ENCODE measurements around the gene SKI. TPM values are rescaled to one million over a fixed set of nuclear protein-coding genes. Genes with fewer than 3 reads are reported as not detected.

Gene SKI
- total RNA-seq, 1 donor from 2014 or later = 38.5 TPM

DNA sequence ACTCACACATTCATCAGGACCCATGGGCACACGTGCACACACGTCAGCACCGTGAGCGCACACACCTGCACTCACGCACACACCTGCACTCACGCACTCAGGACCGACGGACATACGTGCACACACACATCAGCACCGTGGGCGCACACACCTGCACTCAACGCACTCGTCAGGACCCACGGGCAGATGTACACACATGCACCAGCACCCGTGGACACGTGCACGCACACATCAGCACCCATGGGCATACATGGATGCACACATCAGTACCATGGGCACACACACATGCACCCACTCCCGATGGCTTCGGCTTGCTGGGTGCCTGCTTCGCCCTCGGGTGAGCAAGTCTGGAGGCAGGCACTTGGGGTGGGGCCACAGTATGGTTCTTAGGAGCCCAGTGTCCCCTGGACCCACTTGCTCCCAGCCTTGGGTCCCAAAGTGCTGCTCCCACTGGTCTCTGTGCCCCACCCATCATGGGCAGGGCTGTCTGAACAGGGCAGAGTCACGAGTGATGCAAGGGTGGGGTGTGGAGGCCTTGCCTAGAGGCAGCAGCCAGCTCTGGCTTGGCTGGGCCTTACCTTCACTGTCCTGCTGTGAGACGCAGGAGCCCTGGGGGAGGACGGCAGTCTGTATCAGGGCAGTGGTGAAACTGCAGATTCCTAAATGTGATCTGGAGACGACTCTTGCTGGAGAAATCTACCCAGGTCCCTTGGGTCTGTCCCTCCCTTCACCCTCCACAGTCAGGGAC, 49.8 kb downstream of the SKI start:
- DNase-seq (ENCODE audit: missing footprints) (peak; percentile 62), ATAC-seq (peak; percentile 38)
- intact Hi-C loops (cut with DNase I) = no loop called here

GRCh38 chr1:2278591-2279209, 50.6 kb downstream of the SKI start:
- DNase-seq (ENCODE audit: missing footprints) (no peak), ATAC-seq (no peak)
- intact Hi-C loops (cut with DNase I) = no loop called here

DNA sequence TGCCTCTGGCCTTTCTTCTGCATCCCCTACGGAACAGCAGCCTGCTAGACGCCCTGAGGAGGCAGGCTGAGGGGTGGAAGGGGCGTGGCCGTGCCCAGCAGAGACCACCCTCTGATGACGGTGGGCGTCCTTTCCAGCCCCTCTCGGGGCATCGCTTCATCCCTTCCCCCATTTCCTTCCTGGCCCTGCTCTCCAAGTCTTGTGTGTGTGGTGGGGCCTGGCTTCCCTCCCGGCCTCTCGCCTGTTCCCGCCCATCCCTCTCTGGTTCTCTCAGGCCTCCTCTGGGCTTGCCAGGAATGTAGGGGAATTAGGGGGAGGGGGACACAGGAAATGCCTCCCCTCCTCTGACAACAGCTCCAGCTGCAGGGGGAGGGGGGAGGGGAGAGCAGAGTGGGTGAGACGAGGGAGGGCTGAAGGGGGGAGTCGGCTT, 51.1 kb downstream of the SKI start:
- intact Hi-C loops (cut with DNase I) = no loop called here
- DNase-seq (ENCODE audit: missing footprints) (peak; percentile 80), ATAC-seq (peak; percentile 54)

GRCh38 chr1:2279817-2280216, 51.7 kb downstream of the SKI start:
- DNase-seq (ENCODE audit: missing footprints) (peak; percentile 61), ATAC-seq (no peak)
- intact Hi-C loops (cut with DNase I) = no loop called here

DNA sequence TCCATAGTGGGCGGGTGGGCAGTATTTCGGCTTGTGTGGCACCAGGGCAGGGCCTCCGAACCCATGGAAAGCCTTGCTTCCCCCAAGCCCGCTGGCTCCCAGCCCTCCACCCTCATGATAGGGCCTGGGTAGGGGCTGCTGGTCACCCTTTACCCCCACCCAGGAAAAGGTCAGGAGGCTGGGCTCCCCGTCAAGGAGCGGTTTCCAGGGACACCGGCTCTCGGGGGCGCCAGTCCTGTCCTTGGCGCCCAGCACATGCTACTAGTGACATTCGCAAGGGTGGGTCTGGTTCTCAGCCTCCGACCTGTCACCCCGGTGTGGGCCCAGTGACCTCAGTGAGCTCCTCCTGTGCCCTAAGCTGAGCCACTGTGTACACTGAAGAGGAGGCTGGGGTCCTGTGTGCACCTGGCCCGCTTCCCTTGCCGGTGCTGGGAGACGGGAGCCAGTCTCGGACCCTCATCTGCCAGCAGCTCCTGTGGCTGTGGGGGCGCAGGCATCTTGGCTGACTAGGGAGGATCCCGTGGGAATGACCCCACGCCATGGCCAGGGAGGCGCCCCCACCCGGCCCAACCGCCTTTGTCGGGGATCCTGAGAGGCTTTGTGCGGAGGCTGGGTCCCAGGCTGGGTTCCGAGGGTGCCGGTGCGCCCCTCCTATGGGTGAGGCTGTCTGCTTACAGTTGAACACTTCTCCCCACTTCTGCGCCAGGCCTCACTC, 54.6 kb downstream of the SKI start:
- intact Hi-C loops (cut with DNase I) = no loop called here
- ATAC-seq = no peak
- peak; percentile 68 for DNase-seq (ENCODE audit: missing footprints)

DNA sequence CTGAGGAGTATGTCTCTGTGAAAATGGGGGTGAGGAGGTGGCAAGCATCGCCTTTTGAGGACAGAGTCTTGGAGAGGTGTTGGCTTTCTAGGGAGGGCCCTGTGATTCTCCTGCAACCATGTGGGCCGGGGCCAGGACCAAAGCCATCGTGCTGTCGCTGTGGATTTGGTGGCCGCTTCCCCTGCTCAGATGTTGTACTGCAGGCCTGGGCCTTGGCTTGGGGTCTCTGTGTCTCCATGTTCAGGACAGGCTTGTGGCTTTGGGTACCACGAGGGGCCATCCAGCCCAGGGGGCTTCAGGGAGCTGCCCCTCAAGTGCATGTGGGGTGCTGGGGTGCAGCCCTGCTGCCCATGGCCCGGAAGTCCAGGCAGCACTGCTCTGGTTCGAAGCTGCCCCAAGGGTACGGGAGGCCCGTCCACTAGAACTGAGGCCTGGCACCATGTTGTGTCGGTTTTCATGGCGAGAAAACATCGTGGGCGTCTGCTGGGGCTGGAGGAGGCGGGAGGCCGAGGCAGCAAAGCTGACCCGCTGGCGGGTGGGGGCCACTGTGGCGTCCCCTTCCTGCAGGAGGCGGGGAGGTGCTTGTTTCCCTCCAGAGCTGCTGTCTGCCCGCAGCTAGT, 55.4 kb downstream of the SKI start:
- ATAC-seq (no peak), DNase-seq (ENCODE audit: missing footprints) (peak; percentile 52)
- intact Hi-C loops (cut with DNase I) = no loop called here

GRCh38 chr1:2283991-2284895, 56.1 kb downstream of the SKI start:
- ATAC-seq (peak; percentile 8), DNase-seq (ENCODE audit: missing footprints) (peak; percentile 44)
- intact Hi-C loops (cut with DNase I) = no loop called here

DNA sequence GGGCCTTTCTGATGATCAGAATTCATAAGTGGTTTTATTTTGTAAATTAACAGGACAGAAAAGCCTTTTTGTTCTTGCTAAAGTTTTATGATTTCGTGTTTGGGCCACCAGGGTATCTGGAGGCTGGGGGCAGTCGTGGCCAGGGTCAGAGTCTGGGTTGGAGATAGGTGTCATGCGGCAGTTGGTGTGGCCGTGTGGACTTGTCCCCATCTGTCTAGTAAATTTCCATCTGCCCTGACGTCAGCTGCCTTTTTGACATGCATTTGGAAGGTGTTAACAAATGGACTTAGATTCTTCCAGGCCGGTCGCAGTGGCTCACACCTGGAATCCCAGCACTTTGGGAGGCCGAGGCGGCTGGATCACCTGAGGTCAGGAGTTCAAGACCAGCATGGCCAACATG, 56.8 kb downstream of the SKI start:
- intact Hi-C loops (cut with DNase I) = no loop called here
- ATAC-seq = no peak
- peak; percentile 39 for DNase-seq (ENCODE audit: missing footprints)

DNA sequence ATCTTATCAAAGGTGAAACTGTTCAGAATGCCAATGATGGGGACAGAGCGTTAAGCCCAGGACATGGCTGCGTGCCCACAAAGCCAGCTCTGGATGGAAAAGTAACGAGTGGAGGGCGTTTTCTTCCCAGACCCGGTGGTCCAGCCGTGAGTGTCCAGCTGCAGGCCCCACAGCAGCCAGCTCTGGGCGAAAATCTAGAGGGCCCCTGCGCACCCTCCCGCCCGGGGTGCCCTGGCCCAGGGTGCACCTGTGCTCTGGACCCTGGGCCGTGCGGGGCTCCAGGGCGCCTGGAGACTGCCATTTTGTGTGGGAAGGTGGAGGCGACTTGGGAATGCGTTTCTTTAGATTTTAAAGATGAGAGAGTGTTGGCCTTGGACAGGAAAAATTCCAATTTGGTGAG, 58.8 kb downstream of the SKI start:
- intact Hi-C loops (cut with DNase I) = no loop called here
- no peak for ATAC-seq

GRCh38 chr1:2287649-2288048, 59.5 kb downstream of the SKI start:
- intact Hi-C loops (cut with DNase I) = no loop called here
- no peak for ATAC-seq
- DNase-seq (ENCODE audit: missing footprints) = no peak

More for the DNA sequence above, 58.8 kb downstream of the SKI start:
- DNase-seq (ENCODE audit: missing footprints) = no peak

DNA sequence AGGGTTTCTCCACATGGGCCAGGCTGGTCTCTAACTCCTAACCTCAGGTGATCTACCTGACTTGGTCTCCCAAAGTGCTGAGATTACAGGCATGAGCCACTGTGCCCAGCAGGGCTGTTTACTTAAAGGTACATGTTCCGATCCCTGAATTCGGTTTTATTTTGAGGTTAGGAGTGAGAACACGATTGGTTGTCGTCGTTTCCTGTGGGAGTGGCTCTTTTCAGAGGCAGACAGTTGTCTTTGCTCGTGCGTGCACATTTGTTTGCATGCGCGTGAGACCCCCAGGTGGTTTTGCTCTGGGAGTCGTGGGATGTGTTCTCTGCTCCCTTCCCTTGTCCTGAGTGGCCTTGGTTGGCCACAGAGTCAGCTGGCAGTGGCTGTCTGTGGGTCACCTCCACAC, 60.2 kb downstream of the SKI start:
- DNase-seq (ENCODE audit: missing footprints) (no peak), ATAC-seq (no peak)
- intact Hi-C loops (cut with DNase I) = no loop called here

- intact Hi-C loops (cut with DNase I) = no loop called here
- no peak for DNase-seq (ENCODE audit: missing footprints)
- ATAC-seq = no peak
Measured at GRCh38 chr1:2288816-2289536, 60.9 kb downstream of the SKI start.

DNA sequence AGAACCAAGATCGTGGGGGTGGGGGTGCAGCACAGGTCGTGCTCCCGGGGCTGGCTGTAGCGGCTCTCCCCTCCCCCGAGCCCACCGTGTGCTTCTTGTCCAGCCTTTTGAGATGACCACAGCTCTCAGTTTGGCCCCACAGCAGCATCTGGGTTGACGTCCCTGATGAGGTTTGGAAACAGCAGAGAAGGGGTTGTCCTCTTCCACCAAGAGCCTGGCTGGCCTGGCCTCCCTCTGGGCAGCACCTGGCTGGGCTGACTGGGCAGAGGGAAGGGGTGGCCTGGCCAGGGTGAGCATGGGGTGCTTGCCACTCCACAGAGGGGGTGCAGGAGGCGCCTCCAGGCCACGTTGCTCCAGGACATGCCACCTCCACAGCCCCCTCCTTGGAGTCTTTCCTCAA, 61.5 kb downstream of the SKI start:
- DNase-seq (ENCODE audit: missing footprints) (no peak), ATAC-seq (no peak)
- intact Hi-C loops (cut with DNase I) = no loop called here

GRCh38 chr1:2290171-2290578, 62.1 kb downstream of the SKI start:
- ATAC-seq = peak; percentile 18
- no peak for DNase-seq (ENCODE audit: missing footprints)
- intact Hi-C loops (cut with DNase I) = no loop called here

- DNase-seq (ENCODE audit: missing footprints) = peak; percentile 93
- peak; percentile 83 for ATAC-seq
- intact Hi-C loops (cut with DNase I) = no loop called here
Measured at GRCh38 chr1:2290595-2291510, 62.7 kb downstream of the SKI start.

DNA sequence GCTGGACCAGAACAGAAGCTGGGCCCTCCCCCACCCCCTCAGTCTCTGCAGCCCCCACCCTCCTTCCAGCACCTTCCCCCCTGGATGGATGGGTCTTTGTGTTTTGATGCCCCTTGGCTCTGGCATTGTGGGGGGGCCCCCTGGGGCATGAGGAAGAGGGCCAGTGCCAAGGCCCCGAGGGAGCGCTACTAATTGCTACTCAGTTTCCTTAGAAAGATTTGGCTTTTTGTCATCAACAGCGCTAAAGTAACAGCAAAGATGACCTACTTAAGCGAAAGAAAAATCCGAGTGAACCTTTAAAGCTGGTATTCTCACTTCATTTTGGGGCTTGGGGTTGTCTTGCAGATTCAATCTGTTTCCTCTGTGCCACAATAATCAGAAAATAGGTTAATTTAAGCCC, 63.5 kb downstream of the SKI start:
- DNase-seq (ENCODE audit: missing footprints) (no peak), ATAC-seq (no peak)
- intact Hi-C loops (cut with DNase I) = no loop called here

Data from Right ventricle myocardium inferior (tissue), 1 donor.